ENCODE results near the gene SLC6A19.

- no peak for TF ChIP-seq CTCF (IDR thresholded peaks at IDR 0.05)
- TF ChIP-seq POLR2A (IDR thresholded peaks at IDR 0.05) = no peak
Measured at GRCh38 chr5:1193591-1193985, 7.8 kb upstream of the SLC6A19 start.

All from lower leg skin (tissue), 3 donors.